GM13976 (cell line): ENCODE results near the gene TACC2.

Experiments used
- DNase-seq: peaks from one replicate; pipeline ENCODE4 v3.0.0; 2012; ENCODE audit warnings: low spot score
- in situ Hi-C: fragments of 300-500 bp; cut with MboI; formaldehyde crosslinking; loops from one replicate; pipeline ENCODE4 v1.12.0; 2022; ENCODE audit warnings: low sequenced_read_pairs, mixed read lengths, inconsistent platforms; ENCODE audit not compliant: unreplicated experiment
- TF ChIP-seq, protein P1 (sequence below): IDR thresholded peaks from 2 replicates; pipeline ENCODE4 v1.5.1; 2012; ENCODE audit warnings: borderline replicate concordance, mild to moderate bottlenecking; ENCODE audit not compliant: insufficient read depth; ENCODE audit errors: extremely low read depth, missing control alignments, control extremely low read depth

TACC2 gene

DNA sequence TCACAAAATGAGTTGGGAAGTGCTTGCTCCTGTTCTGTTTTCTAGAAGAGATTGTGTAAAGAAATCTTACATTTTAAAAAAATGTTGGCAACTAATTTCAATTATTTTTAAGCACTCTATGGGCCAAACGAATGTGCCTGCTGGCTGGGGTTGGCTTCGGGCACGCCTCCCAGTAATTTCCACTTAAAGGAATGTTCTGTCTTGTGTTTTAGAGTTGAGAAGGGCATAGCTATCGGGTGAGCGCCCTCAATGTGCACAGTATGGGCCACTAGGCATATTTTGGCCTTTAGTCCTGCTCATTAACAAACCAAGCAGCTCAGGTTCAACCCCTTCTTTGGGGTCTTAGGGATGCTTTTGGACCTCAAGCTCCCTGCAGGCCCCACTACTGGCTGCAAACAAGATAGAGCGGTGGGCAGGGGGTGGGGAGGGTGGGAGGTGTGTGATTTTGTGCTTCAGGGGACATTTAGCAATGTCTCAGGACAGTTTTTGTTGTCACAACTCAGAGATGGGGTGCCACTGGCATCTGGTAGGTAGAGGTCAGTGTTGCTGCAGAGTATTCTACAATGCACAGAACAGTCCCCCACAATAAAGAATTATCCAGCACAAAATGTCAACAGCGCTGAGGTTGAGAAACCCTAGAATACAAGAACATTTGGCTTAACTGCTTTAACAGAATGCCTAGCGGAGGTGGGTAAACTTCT is 40.7 kb downstream of the TACC2 start:
- DNase-seq, result no peak
- in situ Hi-C loops, result no loop called here
- TF ChIP-seq, protein P1, sequence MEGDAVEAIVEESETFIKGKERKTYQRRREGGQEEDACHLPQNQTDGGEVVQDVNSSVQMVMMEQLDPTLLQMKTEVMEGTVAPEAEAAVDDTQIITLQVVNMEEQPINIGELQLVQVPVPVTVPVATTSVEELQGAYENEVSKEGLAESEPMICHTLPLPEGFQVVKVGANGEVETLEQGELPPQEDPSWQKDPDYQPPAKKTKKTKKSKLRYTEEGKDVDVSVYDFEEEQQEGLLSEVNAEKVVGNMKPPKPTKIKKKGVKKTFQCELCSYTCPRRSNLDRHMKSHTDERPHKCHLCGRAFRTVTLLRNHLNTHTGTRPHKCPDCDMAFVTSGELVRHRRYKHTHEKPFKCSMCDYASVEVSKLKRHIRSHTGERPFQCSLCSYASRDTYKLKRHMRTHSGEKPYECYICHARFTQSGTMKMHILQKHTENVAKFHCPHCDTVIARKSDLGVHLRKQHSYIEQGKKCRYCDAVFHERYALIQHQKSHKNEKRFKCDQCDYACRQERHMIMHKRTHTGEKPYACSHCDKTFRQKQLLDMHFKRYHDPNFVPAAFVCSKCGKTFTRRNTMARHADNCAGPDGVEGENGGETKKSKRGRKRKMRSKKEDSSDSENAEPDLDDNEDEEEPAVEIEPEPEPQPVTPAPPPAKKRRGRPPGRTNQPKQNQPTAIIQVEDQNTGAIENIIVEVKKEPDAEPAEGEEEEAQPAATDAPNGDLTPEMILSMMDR, result no peak

- no peak for DNase-seq
- TF ChIP-seq, protein P1, result no peak
- in situ Hi-C loops, result no loop called here
These were observed 41.2 kb downstream of the TACC2 start for GRCh38 chr10:122030200-122030552.

DNA sequence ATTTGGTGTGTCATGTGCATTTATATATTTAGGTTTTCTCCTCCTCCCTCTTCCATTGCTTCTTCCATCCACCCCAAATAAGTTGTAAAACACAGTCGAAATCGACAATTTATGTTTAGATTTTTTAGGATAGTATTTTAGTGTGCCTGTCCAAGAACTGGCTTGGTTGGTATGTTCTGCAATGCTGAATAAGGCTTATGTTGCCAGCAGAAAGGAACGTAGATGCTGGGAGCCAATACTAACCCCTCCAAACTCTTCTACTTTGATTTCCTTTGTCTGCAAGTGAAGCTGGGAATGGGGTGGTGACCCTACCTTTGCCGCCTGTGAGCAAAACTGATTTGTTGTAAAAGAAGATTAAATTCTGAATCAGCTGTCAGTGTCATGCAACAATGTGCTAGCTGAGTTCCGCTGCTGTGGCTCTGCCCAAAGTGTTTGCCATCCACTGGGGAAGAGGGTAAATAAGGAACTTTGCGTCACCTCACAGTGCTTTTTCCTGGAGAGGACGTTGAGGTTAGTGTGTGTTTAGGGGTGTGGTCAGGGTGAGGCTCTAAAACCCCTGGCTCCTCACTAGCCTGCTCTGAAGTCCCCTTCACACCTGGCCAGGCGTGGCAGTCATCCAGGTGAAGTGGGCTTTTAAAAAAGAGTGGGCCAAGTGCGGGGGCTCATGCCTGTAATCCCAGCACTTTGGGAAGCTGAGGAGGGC is 44.4 kb downstream of the TACC2 start:
- in situ Hi-C loops, result no loop called here
- DNase-seq, result no peak
- TF ChIP-seq, protein P1, result no peak

- in situ Hi-C loops, result no loop called here
- TF ChIP-seq, protein P1, result no peak
- DNase-seq, result no peak
These were observed 45.3 kb downstream of the TACC2 start for GRCh38 chr10:122034149-122034756.

GRCh38 chr10:122040786-122041185 is 51.8 kb downstream of the TACC2 start:
- no peak for DNase-seq
- TF ChIP-seq, protein P1, result no peak
- in situ Hi-C loops, result no loop called here

DNA sequence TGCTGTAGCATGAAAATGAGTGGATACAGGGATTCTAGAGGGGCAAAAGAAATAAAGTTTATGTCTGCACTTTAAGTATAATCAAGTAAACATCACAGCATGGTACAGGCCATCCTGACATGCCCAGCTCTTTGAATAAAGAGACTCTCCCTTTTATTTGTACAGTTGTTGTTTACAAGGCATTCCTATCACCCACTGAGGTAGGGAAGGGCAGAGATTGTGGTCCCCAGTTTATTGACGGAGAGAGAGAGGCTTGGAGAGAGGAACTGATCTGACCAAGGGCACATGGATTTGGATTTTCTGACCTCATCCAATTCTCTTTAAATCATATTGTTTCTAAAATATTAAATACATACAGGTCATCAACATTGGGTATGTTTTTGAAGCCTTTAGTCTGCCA is 53.9 kb downstream of the TACC2 start:
- TF ChIP-seq, protein P1, result no peak
- in situ Hi-C loops, result no loop called here
- no peak for DNase-seq
